ENCODE results near the gene ZNF17. TPM values are rescaled to one million over a fixed set of nuclear protein-coding genes. Genes with fewer than 3 reads are reported as not detected.

Gene ZNF17
- total RNA-seq, 3 donors from 2014 or later = 10.5 to 22.0 (median 11.2) TPM

DNA sequence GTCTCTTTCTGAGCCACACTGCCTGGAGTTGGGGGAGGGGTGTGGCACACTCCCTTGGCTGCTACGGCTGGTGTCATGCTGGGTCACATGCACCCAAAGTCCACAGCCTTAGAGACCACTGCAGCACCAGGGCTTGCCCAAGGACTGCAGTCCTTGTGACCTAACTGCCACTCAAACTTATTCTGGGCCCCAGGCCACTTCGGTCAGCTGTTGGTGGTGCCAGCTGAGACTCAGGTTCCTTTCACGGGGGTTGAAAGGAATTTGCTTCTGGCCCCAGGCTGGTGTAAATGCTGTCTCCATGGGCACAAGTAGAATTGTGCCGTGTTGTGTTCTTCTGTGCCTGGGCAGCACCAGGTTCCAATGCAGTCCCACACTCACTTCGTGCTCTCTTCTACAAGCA is 55.5 kb downstream of the ZNF17 start:
- Histone ChIP-seq H3K36me3 (peaks cover 10% of the 10 kb centered on the region), H3K4me1 (no peaks in the 10 kb centered on the region), H3K27me3 (no peaks in the 10 kb centered on the region), H3K4me3 (no peak overlapping the region), H3K9me3 (peaks cover 56 to 97% of the 10 kb centered on the region in 2 donors), H3K27ac (no peak overlapping the region)
- no peak for DNase-seq (ENCODE audit: low spot score in 2 of 2)
- TF ChIP-seq, protein P1, sequence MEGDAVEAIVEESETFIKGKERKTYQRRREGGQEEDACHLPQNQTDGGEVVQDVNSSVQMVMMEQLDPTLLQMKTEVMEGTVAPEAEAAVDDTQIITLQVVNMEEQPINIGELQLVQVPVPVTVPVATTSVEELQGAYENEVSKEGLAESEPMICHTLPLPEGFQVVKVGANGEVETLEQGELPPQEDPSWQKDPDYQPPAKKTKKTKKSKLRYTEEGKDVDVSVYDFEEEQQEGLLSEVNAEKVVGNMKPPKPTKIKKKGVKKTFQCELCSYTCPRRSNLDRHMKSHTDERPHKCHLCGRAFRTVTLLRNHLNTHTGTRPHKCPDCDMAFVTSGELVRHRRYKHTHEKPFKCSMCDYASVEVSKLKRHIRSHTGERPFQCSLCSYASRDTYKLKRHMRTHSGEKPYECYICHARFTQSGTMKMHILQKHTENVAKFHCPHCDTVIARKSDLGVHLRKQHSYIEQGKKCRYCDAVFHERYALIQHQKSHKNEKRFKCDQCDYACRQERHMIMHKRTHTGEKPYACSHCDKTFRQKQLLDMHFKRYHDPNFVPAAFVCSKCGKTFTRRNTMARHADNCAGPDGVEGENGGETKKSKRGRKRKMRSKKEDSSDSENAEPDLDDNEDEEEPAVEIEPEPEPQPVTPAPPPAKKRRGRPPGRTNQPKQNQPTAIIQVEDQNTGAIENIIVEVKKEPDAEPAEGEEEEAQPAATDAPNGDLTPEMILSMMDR (IDR thresholded peaks at IDR 0.05) = no peak
- no peak for TF ChIP-seq POLR2A (IDR thresholded peaks at IDR 0.05)
- no peak for TF ChIP-seq POLR2AphosphoS5 (IDR thresholded peaks at IDR 0.05)
- intact Hi-C loops (cut with DNase I; ENCODE audit: low total_unique reads) = no loop called here

Other genes starting within 250 kb of the ZNF17 start
- gene DUXA, start 243.7 kb upstream of the ZNF17 start, total RNA-seq = not detected
- gene ZNF264, start 219.7 kb upstream of the ZNF17 start, total RNA-seq = 10 to 100 TPM; 29.2 to 66.2 (median 47.4) TPM
- gene AURKC, start 180.1 kb upstream of the ZNF17 start, total RNA-seq = 1 to 10 TPM in 2 of 3 donors, under 1 TPM in 1; 0.64 to 3.4 (median 1.3) TPM
- 10 to 100 TPM; 17.0 to 29.9 (median 19.8) TPM for gene ZNF805, start 170.5 kb upstream of the ZNF17 start, total RNA-seq
- 100 to 1,000 TPM in 1 of 3 donors, 10 to 100 TPM in 2; 70.2 to 123 (median 88.5) TPM for gene ZNF460, start 130.7 kb upstream of the ZNF17 start, total RNA-seq
- gene ZNF543, start 90.7 kb upstream of the ZNF17 start, total RNA-seq = 10 to 100 TPM in 1 of 3 donors, 1 to 10 TPM in 2; 6.7 to 14.8 (median 8.5) TPM
- 10 to 100 TPM in 1 of 3 donors, 1 to 10 TPM in 2; 7.5 to 13.6 (median 8.2) TPM for gene ZNF304, start 59.9 kb upstream of the ZNF17 start, total RNA-seq
- gene TRAPPC2B, start 47.6 kb upstream of the ZNF17 start, total RNA-seq = 10 to 100 TPM; 16.7 to 23.2 (median 20.2) TPM
- 1 to 10 TPM; 1.6 to 3.8 (median 2.4) TPM for gene ZNF547, start 47.6 kb upstream of the ZNF17 start, total RNA-seq
- 10 to 100 TPM; 23.6 to 34.5 (median 31.8) TPM for gene ZNF548, start 21.3 kb upstream of the ZNF17 start, total RNA-seq
- 10 to 100 TPM in 1 of 3 donors, 1 to 10 TPM in 2; 3.4 to 11.1 (median 8.5) TPM for gene ZNF749, start 24.2 kb downstream of the ZNF17 start, total RNA-seq
- 1 to 10 TPM in 2 of 3 donors, under 1 TPM in 1; 0.96 to 2.5 (median 2.0) TPM for gene VN1R1, start 46.0 kb downstream of the ZNF17 start, total RNA-seq
- gene ZNF772, start 66.4 kb downstream of the ZNF17 start, total RNA-seq = 10 to 100 TPM in 2 of 3 donors, 1 to 10 TPM in 1; 8.5 to 26.9 (median 19.7) TPM
- 10 to 100 TPM; 10.2 to 13.0 (median 12.5) TPM for gene ZNF419, start 76.6 kb downstream of the ZNF17 start, total RNA-seq
- gene ZNF773, start 88.8 kb downstream of the ZNF17 start, total RNA-seq = 10 to 100 TPM in 2 of 3 donors, 1 to 10 TPM in 1; 9.3 to 26.2 (median 12.8) TPM
- gene ZNF549, start 116.2 kb downstream of the ZNF17 start, total RNA-seq = 10 to 100 TPM in 1 of 3 donors, 1 to 10 TPM in 2; 3.7 to 11.6 (median 7.9) TPM
- 10 to 100 TPM in 2 of 3 donors, 1 to 10 TPM in 1; 5.4 to 15.5 (median 15.1) TPM for gene ZNF550, start 148.7 kb downstream of the ZNF17 start, total RNA-seq
- gene ZNF416, start 167.8 kb downstream of the ZNF17 start, total RNA-seq = 1 to 10 TPM; 2.7 to 6.4 (median 6.2) TPM
- 1 to 10 TPM; 2.2 to 8.9 (median 6.9) TPM for gene ZIK1, start 173.0 kb downstream of the ZNF17 start, total RNA-seq
- gene ZNF530, start 188.7 kb downstream of the ZNF17 start, total RNA-seq = 1 to 10 TPM; 2.9 to 6.9 (median 5.3) TPM
- gene ZNF134, start 203.1 kb downstream of the ZNF17 start, total RNA-seq = 10 to 100 TPM; 18.2 to 31.6 (median 18.4) TPM
- 10 to 100 TPM in 2 of 3 donors, 1 to 10 TPM in 1; 8.2 to 23.1 (median 16.4) TPM for gene ZNF211, start 222.0 kb downstream of the ZNF17 start, total RNA-seq